Activated CD8-positive, alpha-beta memory T cell treated with anti-CD3 and anti-CD28 coated beads, Interleukin-2, amount 50 U/mL, for 24 hours (primary cell): Measurements from ENCODE around the gene KCNMB2.
"Not testable (repeated sequence)": the region's sequence is repeated elsewhere in the genome, so short reads cannot be mapped to it uniquely, and the experiment has no call there.

Experiments used
- DNase-seq: peaks from one replicate; pipeline ENCODE4 v3.0.0-alpha.2; 2020; ENCODE audit errors: extremely low read depth

KCNMB2 gene

GRCh38 chr3:178519701-178520100 is 16.5 kb upstream of the KCNMB2 start:
- DNase-seq: no peak

GRCh38 chr3:178520451-178520850 is 15.8 kb upstream of the KCNMB2 start:
- DNase-seq: no peak

GRCh38 chr3:178522200-178523052 is 13.8 kb upstream of the KCNMB2 start:
- DNase-seq: no peak

GRCh38 chr3:178525251-178525650 is 11.0 kb upstream of the KCNMB2 start:
- no peak for DNase-seq

GRCh38 chr3:178526291-178526690 is 9.9 kb upstream of the KCNMB2 start:
- DNase-seq: no peak

GRCh38 chr3:178527981-178528380 is 8.3 kb upstream of the KCNMB2 start:
- no peak for DNase-seq

- DNase-seq: no peak
Measured at GRCh38 chr3:178529606-178530225, 6.5 kb upstream of the KCNMB2 start.

GRCh38 chr3:178532476-178532875 is 3.8 kb upstream of the KCNMB2 start:
- no peak for DNase-seq

- DNase-seq: no peak
Measured at GRCh38 chr3:178537122-178537705, 978 bp downstream of the KCNMB2 start.

GRCh38 chr3:178538056-178538455 is 1.8 kb downstream of the KCNMB2 start:
- DNase-seq: no peak

GRCh38 chr3:178540184-178540583 is 3.9 kb downstream of the KCNMB2 start:
- DNase-seq: no peak

- DNase-seq: no peak
Measured at GRCh38 chr3:178545337-178545736, 9.1 kb downstream of the KCNMB2 start.

GRCh38 chr3:178546079-178546478 is 9.8 kb downstream of the KCNMB2 start:
- no peak for DNase-seq

- DNase-seq: not testable (repeated sequence)
Measured at GRCh38 chr3:178549426-178549825, 13.2 kb downstream of the KCNMB2 start.

- no peak for DNase-seq
Measured at GRCh38 chr3:178551916-178552321, 15.7 kb downstream of the KCNMB2 start.

GRCh38 chr3:178558637-178559036 is 22.4 kb downstream of the KCNMB2 start:
- DNase-seq: no peak

- no peak for DNase-seq
Measured at GRCh38 chr3:178560759-178561158, 24.5 kb downstream of the KCNMB2 start.

- no peak for DNase-seq
Measured at GRCh38 chr3:178561239-178561638, 25.0 kb downstream of the KCNMB2 start.

GRCh38 chr3:178562143-178562946 is 26.1 kb downstream of the KCNMB2 start:
- no peak for DNase-seq

- no peak for DNase-seq
Measured at GRCh38 chr3:178562947-178563232, 26.7 kb downstream of the KCNMB2 start.

- DNase-seq: no peak
Measured at GRCh38 chr3:178567611-178568010, 31.4 kb downstream of the KCNMB2 start.

GRCh38 chr3:178568155-178568731 is 32.0 kb downstream of the KCNMB2 start:
- DNase-seq: no peak
